GM18861 (cell line): Measurements from ENCODE around the gene PAIP2B.
"Not testable (repeated sequence)": the region's sequence is repeated elsewhere in the genome, so short reads cannot be mapped to it uniquely, and the experiment has no call there.

Experiments
- ATAC-seq: cut with Tn5 transposase; IDR thresholded peaks from one replicate; pipeline ENCODE4 v1.9.1; 2021; ENCODE audit not compliant: unreplicated experiment

Gene PAIP2B, protein sequence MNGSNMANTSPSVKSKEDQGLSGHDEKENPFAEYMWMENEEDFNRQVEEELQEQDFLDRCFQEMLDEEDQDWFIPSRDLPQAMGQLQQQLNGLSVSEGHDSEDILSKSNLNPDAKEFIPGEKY

DNA sequence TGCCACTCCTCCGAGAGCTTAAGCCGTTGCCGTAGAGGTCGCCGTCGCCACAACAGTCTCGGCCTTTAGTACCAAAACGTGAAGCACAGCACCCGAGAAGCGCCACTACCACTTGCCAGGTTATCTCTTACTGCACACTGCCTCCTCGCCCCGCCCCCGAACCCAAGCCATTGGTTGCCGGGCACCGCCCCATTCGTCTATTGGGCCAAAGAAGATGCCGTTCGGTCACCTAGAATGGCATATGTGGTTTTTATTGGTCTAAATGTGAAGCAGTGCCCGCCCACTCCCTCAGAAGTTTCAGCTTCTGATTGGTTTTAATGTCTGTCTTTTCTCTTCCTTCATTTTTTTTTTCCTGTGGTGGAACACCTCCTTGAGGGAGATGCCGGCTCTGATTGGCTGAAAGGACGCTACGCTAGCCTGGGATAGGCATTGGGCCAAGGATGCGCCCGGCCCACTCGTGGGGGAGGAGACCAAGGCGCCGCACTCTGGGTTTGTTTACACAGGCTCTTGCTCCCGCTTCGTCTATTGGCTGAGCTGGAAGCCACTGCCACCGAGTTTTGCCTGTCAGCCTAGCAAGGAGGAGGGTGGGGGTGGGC lies at the start of gene PAIP2B:
TSS of gene PAIP2B (minus strand) at position 139 of the 596 bp plus-strand sequence. CDS start 24,514 bp downstream, outside the sequence.
- peak; percentile 90 for ATAC-seq

DNA sequence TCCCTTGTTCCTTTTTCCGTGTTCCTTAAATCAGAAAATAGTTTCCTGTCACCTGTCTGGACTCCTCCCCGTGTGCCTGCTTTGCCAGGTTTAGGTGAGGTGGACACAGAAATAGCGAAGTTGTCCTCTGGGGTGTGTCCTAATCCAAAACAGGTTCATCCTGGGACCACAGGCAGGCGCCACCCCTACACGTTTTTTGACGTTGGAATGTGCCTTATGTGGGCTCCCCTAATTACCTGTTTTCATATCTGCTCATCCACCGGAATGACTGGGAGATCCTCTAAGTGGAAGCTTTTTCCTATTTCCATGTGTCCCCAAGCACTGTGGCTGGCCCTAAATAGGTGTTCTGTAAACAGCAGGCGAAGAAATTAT lies 49.0 kb upstream of the PAIP2B start:
- ATAC-seq, result no peak

DNA sequence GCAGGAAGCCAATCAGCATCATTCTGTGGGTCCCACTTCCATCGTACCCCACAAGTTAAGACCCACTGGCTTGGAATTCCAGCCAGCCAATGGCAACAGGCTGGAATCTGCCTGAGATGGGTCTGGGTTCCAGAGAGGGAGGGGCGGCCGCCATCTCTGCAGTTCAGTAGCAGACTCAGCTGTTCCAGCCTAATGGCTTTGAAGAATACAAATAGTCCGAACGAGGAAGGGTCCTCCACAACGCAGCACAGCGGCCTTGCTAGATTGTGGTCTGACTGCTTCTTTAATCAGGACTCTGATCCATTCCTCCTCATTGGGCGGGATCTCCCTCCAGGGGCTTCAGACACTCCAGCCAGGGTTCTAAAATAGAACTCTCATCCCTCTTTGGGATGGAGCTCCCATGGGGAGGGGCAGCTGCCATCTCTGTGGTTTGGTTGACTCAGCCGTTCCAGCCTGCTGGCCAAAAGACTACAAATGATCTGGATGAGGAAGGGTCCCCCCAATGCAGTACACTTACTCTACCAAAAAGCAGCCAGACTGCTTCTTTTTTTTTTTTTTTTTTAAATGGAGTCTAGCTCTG lies 42.7 kb upstream of the PAIP2B start:
- ATAC-seq, result no peak

DNA sequence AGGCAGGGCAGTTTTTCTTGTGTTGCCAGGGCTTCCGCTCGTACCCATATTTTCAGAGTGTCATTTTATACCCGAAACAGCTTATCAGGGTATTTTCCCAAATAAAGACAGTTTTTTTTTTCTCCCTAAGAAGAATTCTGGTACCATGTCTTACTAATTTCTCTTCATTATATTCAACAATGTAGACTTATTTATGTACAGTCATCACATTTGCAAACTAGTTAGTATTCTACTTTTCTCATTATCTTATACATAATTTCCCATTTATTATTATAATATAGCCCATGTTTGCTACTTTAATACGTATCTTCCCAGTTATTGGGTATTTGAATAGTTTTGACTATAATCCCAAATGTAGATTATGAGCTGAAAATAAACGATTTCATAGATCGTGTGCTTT lies 36.5 kb upstream of the PAIP2B start:
- no peak for ATAC-seq

DNA sequence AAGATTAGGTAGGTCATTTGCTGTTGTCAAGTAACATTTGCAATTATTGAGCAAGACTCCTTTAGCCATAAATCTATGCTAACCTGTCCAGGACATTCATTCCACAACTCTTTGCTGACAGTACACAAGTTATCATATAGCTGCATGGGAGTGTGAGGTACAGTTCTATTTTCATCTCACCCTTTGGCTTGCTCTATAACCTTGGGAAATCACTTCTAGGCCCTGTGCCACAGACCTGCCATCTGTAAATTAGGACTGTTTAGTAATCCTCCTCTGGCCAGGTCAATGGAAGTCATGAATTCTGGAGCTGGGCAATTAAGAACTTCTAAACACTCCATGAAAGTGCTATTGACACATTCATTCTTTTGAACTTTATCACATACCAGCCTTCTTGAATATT lies 34.6 kb upstream of the PAIP2B start:
- no peak for ATAC-seq

DNA sequence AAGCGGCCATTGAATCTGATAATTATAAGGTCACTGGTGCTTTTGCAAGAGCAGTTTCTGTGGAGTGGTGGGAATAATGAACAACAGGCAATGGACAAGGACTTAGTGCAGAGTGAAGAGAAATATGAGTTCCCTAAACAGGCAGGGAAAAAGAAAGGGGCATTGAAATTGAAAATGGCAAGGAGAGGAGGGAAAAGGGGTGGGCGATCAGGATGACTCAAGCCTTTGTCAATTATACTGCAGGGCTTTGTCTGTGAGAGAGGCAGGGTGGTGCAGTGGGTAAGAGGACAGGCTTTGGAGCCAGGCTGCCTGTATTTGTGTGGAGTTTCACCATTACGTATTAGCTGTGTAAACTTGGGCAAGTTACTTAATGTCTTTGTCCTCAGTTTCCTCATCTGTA lies 29.5 kb upstream of the PAIP2B start:
- no peak for ATAC-seq

DNA sequence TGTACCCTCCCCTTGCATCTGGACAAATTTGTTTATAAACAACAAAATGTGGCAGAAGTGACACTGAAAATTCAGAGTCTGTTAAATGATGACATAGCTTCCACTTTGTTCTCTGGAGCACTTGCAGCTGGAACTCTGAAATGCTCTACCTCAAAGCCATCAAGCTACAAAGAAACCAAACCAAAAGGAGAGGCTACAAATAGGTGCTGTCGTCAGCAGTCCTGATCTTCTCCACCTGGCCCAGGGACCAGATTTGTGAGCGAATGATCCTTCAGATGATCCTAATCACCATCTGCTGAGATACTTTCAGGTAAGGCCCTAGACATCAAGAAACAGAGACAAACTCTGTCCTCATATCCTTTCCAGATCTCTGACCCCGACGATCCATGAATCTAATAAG lies 27.9 kb upstream of the PAIP2B start:
- no peak for ATAC-seq

DNA sequence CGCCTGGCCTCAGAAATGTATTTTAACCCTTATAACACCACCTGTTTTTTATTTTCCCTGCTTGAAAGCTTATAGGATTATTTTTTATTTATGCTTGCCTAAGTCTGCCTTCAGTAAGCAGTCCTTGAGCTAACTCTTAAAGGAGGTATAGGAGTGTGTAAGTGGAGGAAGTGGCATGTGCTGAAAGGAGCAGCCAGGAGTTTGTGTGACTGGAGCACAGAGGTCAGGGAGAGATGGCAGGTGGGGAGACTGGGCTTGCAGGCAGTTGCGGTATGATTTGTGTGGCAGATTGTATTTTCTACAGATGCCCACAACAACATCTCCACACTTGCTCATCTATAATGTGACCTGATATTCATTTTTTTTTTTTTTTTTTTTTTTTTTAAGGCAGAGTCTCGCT lies 27.2 kb upstream of the PAIP2B start:
- no peak for ATAC-seq

DNA sequence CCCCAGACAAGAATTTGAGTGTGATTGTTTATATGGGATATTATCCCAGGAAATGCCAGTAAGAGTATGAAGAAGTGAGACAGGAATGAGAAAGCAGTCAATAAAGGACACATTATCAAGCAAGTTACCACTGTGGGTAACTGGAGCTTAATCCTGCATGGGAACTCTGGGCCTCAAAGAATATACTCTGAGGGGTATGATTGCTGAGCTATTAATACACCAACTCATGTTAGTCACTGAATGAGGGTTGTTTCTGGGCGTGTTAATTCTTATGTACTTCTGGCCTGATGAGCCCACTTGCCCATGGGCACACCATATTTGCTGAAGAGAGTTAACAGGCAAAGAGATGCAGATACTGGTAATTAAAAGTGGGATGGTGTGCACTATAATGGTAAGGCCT lies 26.6 kb upstream of the PAIP2B start:
- no peak for ATAC-seq

DNA sequence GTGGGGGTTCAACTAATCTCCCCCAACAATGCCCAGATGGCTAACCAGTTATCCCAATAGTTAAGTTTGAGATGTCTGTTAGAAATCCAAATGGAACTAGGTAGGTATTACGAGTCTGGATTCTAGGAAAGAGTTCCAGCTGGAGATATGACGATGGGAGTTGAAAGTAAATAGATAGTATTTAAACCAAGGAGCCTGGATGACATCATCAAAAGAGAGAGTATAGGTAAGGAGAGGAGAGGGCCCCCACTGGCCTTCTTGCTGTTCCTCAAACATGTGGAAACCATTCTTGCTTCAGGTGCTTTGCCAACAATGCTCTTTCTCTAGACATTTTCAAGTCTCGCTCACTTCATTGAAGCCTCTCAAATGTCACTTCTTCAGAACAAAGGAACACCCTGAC lies 26.0 kb upstream of the PAIP2B start:
- no peak for ATAC-seq

DNA sequence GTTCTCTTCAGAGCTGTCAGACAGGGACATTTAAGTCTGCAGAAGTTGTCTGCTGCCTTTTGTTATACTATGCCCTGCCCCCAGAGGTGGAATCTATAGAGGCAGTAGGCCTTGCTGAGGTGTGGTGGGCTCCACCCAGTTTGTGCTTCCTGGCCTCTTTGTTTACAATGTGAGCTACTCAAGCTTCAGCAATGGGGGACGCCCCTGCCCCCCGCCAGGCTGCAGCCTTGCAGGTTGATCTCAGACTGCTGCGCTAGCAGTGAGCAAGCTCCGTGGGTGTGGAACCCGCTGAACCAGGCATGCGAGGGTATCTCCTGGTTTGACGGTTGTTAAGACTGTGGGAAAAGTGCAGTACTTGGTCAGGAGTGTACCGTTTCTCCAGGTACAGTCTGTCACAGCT lies 24.0 kb upstream of the PAIP2B start:
- ATAC-seq, result no peak

DNA sequence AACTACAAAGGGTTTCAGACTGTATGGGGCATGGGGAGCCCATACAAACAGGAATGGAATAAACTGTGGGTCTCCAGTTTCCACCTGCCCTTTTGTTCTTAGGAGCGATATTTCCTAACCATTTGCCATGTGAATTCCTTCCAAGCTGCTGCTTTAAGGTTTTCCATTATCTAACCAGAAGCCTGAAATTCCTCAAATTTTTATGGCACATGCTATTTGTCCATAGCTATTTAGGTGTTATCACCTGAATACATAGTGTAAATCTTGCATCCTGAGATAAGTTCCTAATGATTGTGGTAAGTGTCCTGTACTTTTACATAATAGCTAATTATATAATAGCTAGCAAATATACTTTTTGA lies 17.4 kb upstream of the PAIP2B start:
- no peak for ATAC-seq

DNA sequence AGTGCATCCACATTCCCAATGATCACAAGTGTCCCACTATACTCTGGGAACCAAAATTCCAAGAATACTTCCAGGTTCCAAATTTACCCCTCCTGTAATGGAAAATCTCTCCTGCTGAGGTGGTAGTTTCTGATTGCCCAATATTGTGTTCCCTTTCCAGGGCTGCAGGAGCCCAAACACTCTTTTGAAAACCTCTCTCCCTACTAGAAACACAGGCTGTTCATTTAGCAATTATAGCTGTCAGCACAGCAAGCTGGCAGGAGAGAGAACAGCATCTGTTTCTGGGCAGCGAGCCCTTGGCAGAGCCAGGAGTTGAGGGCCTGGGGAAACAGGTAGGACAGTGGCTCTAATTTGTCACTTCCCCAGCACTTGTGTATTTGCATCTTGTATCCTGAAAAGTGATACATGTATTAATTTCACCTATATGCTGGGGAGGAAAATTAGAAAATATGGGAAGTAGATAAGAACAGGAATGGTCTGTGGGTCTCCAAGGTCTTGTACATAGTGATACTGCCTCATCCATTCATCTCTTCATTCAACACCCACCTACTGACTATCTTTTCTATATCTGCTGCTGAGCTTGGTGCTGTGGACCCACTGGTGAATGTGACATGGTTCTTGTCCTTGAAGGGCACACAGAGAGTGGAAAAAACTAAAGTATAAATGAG lies 16.9 kb upstream of the PAIP2B start:
- no peak for ATAC-seq

DNA sequence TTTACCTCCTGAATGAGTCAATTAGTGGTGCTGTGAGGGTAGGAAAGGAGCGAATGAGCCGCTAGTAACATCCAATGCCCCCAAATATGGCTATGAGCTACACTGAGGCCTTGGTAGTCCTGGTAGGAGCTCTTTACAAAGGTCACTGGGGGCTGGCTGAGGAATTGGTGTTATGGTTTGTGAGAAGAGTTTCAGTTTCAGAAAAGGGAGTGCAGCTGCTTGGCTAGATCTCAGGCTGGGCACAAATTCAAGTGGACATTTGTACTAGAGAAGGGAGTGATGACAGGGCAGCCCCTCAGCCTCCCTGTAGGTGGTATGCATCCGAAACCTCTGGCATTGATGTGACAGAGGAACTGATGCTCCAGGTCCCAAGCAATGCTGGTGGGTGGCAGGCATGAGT lies 13.9 kb upstream of the PAIP2B start:
- no peak for ATAC-seq

DNA sequence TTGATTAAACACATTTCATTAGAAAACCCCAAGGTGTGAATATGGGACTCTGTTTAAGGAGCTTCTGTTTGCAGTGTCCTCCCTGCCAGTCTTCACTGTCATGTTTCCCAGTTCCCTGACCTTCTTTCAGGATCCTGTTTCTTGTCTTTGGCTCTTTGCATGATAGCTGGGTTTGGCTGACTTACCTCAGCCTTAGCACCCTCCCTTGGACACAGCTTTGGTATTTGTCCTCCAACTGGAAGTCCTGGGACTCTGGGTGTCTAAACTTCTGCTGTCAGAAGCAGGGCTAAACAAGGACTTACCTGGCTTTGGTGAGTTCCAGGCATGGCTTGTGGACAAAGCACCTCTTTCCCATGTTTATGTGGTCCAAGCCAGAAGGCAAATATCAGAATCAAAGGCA lies 11.2 kb upstream of the PAIP2B start:
- no peak for ATAC-seq

DNA sequence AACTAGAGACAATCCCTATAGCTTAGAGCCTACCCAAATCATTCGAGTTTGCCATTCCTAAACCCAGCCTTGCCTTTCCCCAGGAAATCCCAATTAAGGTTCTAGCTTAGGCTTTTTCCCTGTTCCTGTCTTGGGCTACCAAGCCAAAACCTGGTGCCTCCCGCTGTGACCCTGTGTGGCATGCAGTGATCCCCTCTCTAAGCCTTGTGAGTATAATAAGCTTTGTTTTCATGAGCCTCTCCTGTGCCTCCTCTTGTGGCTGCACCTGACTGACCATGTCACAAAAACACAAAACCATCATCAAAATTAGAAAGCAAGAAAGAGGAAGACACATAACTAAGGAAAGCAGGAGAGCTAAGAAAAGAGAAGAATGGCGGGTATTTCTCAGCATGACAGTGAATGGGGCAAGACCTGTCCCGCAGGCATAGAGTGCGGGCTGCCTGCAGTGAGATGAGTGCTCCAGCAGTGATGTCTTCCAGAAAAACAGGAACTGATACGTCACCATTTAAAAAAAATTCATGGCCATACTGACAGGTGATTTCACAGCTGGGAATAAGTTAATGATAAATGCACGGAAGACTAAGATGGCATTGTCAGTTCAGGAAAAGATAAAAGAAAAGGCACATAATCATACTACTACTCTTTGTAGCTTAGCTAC lies 9.2 kb upstream of the PAIP2B start:
- ATAC-seq, result no peak

DNA sequence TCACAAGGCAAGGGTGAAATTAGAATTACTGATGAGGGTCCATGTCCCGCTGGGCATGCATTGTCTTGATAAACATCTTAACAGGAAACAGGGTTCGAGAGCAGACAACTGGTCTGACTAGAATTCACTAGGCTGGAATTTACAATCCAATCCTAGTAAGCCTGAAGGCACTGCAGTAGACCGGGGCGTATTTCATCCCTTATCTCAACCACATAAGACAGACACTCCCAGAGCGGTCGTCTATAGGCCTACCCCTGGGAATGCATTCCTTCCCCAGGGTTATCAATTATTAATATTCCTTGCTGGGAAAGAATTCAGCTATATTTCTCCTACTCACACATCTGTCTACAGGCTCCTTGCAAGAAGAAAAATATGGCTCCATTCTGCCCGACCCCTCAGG lies 6.2 kb upstream of the PAIP2B start:
- not testable (repeated sequence) for ATAC-seq

DNA sequence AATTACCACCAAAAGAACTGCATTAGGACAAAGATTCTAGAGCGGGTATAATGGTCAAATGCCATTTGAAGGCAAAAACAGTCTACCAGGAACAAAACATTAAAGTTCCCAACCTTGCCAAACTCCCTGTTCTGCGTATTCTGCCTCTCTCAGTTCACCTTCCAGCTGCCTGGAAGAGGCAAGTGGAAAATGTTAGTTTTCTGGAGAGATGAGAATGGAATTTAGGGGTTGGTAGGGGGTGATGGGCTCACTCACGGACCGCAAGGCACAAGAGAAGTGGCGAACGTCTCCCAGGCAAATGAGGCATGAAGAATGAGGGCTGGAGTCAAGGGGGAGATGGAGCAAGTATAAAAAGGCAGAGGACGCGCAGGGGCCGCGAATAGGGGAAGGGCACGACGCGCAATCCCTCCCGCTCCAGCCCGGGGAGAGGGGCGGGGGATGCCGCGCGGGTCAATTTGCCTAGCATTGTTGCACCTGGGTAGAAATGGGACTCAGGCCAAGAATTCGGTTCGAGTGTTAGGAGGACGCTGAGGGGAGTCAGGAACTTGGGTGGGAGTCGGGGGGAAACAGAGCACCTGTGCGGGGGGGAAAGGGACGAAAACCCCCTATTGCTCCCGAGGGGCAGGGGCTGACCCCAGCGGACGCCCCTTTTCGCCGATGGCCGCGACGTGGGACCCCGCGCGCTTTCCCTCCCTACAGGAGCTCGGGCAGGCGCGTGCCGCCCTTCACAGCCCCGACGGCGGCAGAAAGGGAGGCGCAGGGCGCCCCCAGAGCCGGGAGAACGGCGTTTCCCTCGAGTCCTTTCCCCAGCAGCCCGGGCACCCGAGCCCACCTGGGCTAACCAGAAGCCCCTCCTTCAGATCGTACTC lies 573 bp downstream of the PAIP2B start:
- ATAC-seq, result no peak

DNA sequence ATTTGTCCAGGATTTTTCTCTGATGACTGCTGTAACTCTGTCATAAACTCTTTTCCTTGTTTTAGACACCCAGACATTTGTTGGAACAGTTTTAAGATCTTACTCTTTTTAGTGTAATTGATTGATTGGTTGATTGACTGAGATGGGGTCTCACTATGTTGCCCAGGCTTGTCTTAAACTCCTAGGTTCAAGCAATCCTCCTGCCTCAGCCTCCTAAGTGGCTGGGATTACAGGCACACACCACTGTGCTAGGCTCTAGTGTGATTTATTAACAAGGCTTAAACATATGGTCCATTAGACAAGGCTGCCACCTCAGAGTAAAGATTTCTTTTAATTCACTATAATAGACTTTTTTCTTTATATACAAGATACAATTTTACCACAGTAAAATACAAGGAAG lies 2.0 kb downstream of the PAIP2B start:
- no peak for ATAC-seq

DNA sequence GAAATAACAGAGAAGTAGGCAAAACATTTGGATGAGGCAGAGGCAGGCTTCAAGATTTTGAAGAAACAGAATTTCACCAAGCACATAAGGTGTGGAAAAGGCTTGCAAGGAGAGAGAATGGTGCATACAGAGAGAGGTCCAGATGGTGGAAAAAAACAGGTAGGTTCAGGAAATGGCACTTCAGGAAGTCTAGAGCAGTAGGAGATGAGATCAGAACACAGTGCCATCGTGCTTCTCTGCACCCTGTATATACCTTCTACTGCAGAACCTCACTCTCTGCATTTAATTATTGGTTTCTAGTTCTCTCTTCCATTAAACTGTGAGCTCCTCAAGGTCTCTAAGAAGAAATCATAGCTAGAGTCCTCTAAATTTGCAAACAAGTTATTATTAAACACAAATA lies 2.4 kb downstream of the PAIP2B start:
- no peak for ATAC-seq

DNA sequence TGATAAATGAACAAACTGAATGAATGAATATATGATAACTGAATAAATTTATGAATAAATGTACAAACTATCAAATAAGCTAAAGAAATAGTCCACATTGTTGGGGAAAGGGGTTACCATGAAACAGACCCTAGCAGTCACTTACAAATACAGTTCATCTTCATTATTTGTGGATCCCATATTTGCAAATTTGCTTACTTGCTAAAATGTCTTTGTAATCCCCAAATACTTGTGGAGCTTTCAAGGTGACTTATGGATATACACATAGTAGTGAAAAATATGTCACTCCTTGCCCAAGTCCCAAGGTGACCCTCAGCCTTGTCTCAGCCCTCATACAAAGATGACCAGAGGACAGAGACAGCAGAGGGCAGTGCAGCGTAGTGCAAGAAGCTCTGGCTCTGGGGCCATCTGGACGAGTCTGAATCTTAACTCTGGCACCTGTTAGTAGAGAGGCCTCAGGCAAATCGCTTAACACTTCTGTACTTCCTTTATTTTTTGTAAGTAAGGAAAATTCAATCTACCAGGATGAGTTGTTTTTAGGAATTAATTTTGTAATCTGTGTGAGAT lies 3.1 kb downstream of the PAIP2B start:
- no peak for ATAC-seq
